GM12891 (cell line): ENCODE results near the gene DST.

Experiments
- DNase-seq: peaks from one replicate; pipeline ENCODE4 v3.0.0; 2011; ENCODE audit warnings: low spot score; ENCODE audit not compliant: insufficient read length
- FAIRE-seq: peaks from 2 replicates; lab custom pipeline; 2011; peaks lifted over from hg19 to GRCh38; lab: Jason Lieb, UNC
- PAX5 ChIP-seq: IDR thresholded peaks from 2 replicates; pipeline ENCODE4 v1.6.1; 2011; ENCODE audit warnings: low read length, moderate library complexity, mild to moderate bottlenecking; ENCODE audit not compliant: insufficient read depth, severe bottlenecking
- POLR2A ChIP-seq: IDR thresholded peaks from 2 replicates; pipeline ENCODE4 v1.6.1; 2011; ENCODE audit warnings: low read depth, low read length, control low read depth
- POLR2AphosphoS5 ChIP-seq: IDR thresholded peaks from 2 replicates; pipeline ENCODE4 v1.6.1; 2011; ENCODE audit warnings: low read depth, low read length, control low read depth
- POU2F2 ChIP-seq: IDR thresholded peaks from 2 replicates; pipeline ENCODE4 v1.6.1; 2011; ENCODE audit warnings: low read depth, mild to moderate bottlenecking, control low read depth, low read length, moderate library complexity
- SPI1 ChIP-seq: IDR thresholded peaks from 2 replicates; pipeline ENCODE4 v1.6.1; 2011; ENCODE audit warnings: low read depth, low read length, control low read depth
- TAF1 ChIP-seq: IDR thresholded peaks from 2 replicates; pipeline ENCODE4 v1.6.1; 2011; ENCODE audit warnings: low read depth, low read length, control low read depth

Gene DST

GRCh38 chr6:56625356-56625755 is 17.3 kb downstream of the DST start:
- peak; percentile 33 for FAIRE-seq
- no peak for TF ChIP-seq POU2F2
- TF ChIP-seq SPI1, result no peak
- TF ChIP-seq POLR2AphosphoS5, result no peak
- TF ChIP-seq TAF1, result no peak
- TF ChIP-seq POLR2A, result no peak
- no peak for TF ChIP-seq PAX5
- no peak for DNase-seq

GRCh38 chr6:56624728-56625069 is 18.0 kb downstream of the DST start:
- no peak for DNase-seq
- no peak for FAIRE-seq
- no peak for TF ChIP-seq POLR2A
- TF ChIP-seq PAX5, result no peak
- TF ChIP-seq TAF1, result no peak
- no peak for TF ChIP-seq POU2F2
- no peak for TF ChIP-seq SPI1
- no peak for TF ChIP-seq POLR2AphosphoS5

DNA sequence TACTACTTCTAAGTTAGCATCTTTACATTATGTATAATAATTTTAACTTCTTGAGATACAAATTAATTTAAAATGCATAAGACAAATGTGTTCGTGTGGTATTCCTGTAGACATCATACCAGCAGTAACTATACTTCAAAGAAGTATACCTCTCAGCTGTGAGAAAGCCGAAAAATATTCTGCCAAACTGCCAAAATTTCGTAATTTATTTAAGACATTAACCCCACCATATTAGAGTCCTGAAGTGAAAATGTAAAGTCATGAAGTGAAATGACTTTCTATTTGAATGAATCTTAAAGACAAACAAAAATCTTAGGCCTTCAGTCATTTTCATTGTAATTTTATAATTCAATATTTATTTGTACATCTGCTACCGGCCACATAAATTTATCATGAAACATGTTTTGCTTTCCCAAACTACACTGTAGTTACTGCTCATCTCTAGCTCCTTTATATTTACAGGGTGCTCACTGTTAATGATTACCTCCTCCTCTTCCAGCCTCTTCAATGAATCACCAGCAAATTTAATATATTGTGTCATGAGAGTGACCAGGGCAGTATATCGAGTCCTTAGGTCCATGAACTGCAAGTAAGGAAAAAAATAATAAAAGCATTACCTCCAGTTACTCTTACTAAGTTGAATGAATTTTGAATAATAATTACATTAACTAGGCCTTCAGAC is 18.5 kb downstream of the DST start:
- no peak for TF ChIP-seq POU2F2
- TF ChIP-seq TAF1, result no peak
- no peak for TF ChIP-seq POLR2AphosphoS5
- TF ChIP-seq POLR2A, result no peak
- no peak for TF ChIP-seq PAX5
- TF ChIP-seq SPI1, result no peak
- DNase-seq, result no peak
- FAIRE-seq, result no peak

- TF ChIP-seq SPI1, result no peak
- no peak for TF ChIP-seq POLR2A
- no peak for TF ChIP-seq POU2F2
- no peak for TF ChIP-seq POLR2AphosphoS5
- TF ChIP-seq TAF1, result no peak
- no peak for TF ChIP-seq PAX5
- DNase-seq (no peak), FAIRE-seq (no peak)
These were observed 22.3 kb downstream of the DST start for GRCh38 chr6:56620229-56620868.

DNA sequence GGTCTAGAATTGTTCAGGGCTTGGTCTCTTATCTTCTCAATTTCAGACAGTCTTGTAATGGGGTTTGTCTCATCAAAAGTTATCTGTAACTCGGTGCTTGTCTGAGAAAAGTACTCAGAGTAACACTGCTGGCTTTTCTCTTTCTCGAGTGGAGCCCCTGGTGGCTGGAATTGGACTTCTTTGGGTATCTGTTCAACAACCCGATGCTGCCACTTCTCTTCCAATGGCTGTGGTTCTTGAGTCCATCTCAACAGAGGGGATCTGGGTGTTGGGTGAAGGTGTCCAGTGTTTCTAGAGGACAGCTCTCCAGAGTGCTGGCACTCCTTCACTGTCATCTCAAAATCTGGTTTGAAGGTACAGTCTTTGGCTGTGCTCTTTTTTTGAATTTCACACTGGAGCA is 24.6 kb downstream of the DST start:
- DNase-seq, result no peak
- no peak for FAIRE-seq
- TF ChIP-seq TAF1, result no peak
- no peak for TF ChIP-seq POLR2A
- TF ChIP-seq POU2F2, result no peak
- TF ChIP-seq PAX5, result no peak
- no peak for TF ChIP-seq SPI1
- TF ChIP-seq POLR2AphosphoS5, result no peak

- DNase-seq (no peak), FAIRE-seq (no peak)
- TF ChIP-seq POLR2A (no peak), POU2F2 (no peak), SPI1 (no peak), POLR2AphosphoS5 (no peak), TAF1 (no peak), PAX5 (no peak)
These were observed 25.7 kb downstream of the DST start for GRCh38 chr6:56616967-56617366.

- FAIRE-seq, result no peak
- TF ChIP-seq POU2F2, result no peak
- TF ChIP-seq PAX5, result no peak
- no peak for TF ChIP-seq POLR2A
- no peak for TF ChIP-seq SPI1
- no peak for TF ChIP-seq POLR2AphosphoS5
- TF ChIP-seq TAF1, result no peak
These were observed 29.3 kb downstream of the DST start for GRCh38 chr6:56613247-56613851.

GRCh38 chr6:56608332-56608731 is 34.4 kb downstream of the DST start:
- TF ChIP-seq POU2F2, result no peak
- TF ChIP-seq PAX5, result no peak
- TF ChIP-seq SPI1, result no peak
- TF ChIP-seq POLR2A, result no peak
- no peak for TF ChIP-seq POLR2AphosphoS5
- no peak for TF ChIP-seq TAF1
- DNase-seq, result no peak
- peak; percentile 28 for FAIRE-seq

More at GRCh38 chr6:56613247-56613851, 29.3 kb downstream of the DST start:
- DNase-seq, result no peak

DNA sequence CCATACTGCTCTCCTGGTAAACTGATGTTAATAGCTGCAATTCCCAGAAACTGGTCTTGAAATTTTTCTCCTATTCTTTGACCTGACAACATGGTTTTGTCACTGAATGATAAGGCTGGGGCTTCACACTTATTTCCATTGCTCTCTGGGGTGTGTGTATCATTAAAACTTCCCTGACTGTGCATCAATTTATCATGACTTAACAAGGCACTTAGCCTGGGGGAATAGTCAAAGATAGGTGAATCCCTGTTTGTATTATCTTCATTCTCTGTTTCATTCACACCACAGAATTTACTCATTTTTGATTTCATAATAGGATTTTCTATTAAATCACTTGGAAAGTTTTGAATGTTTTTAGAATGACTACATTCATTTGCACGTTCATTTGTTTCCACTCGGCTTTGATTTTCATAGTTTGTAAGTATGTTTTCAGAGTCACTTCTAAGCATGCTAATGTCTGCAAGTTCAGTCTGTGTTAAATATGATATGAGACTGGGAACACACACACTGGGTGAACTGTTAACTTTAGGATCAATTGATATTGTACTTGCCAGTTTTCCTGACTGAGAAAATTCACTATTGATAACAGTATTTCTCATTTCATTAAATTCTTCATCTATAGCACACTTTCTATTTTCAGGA is 35.5 kb downstream of the DST start:
- FAIRE-seq (no peak), DNase-seq (no peak)
- TF ChIP-seq POLR2AphosphoS5 (no peak), PAX5 (no peak), POLR2A (no peak), TAF1 (no peak), POU2F2 (no peak), SPI1 (no peak)
